Stimulated activated naive CD8-positive, alpha-beta T cell treated with anti-CD3 and anti-CD28 coated beads, Interleukin-15, Interleukin-2, amounts not matched to agents 100 U/mL and 50 U/mL, for 24 hours (primary cell): ENCODE data around the gene GAPT.

Experiments used
- ATAC-seq: fragments of 150-1000 bp; cut with Tn5 transposase; one replicate; pipeline ENCODE4 v1.10.0; 2021
- DNase-seq: peaks from one replicate; pipeline ENCODE4 v3.0.0; 2021

GAPT gene

DNA sequence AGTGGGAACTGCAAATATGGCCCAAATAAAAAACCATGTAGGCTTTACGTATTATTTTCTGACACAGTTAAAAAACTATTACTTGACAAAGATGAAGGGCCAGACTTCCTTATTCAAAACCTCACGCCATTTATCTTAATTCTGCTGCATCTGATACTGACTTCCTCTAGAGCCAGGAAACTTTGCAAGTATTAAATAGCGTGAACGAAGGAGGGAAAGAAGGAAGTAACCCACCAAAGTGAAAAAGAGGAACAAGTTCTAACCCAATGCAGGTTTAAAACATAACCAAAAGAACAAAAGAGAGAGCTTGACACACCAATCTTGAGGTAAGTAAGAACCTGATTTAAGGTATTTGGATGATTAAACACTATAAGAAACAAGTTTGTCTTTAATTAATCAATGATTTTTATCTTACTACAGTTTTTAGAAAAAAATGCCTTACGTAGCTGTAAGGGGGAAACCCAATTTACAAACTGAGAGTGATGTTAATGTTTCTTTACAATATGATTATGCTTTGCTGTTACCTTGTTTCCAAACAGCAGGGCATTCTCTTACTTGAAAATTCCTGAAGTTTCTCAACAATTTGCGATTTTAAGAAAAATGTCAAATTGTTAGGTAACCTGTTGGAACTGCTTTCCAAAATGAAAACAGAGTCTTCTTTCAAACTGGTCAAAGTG is at the start of gene GAPT:
GAPT (plus strand) TSS at position 220 of the 677 bp plus-strand sequence. CDS start 3,102 bp downstream, outside the sequence.
- ATAC-seq (no peak), DNase-seq (no peak)

DNA sequence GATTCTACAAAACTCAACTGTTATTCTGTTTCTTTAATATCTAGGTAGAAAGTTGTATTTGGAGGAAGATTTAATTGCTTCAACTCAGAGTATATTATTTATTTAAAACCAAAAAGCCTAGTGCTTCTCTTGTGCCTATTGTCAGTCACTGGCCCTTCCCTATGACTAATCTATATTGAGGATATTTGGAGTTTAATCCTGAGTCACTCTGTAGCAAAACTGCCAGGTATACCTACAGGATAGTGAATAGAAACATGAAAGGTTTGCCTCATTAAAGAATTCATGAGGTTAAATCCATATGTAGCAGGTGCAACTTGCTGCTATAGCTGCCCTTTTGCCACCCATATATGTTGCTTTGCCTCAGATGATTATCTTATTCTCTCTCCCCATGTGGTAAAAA is 46.4 kb upstream of the GAPT start:
- DNase-seq = no peak
- ATAC-seq = no peak

DNA sequence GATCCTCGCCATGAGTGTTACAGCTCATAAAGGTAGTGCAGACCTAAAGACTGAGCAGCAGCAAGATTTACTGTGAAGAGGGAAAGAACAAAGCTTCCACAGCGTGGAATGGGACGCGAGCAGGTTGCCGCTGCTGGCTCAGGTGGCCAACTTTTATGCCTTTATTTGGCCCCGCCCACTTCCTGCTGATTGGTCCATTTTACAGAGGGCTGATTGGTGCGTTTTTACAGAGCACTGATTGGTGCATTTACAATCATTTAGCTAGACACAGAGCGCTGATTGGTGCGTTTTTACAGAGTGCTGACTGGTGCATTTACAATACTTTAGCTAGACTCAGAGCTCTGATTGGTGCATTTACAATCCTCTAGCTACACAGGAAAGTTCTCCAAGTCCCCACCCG is 45.2 kb upstream of the GAPT start:
- ATAC-seq = no peak
- DNase-seq = no peak

DNA sequence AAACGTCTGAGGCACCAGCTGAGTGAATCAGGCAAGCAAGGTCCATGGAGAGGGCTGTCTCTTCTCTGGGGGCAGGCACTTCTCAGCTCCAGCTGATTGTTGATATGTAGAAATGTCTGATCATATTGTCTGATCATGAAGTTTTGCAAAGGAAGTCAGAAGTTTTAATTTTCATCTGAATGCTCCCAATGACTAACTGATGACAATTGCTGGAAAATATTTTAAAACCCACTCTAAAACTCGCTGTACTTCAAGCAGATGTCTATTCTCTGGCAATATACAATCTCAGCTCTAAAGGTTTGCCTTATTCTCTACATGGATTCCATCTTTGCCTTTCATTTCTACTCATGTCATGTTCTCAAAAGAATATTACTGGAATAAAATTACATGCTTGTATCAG is 44.0 kb upstream of the GAPT start:
- ATAC-seq (no peak), DNase-seq (no peak)

DNA sequence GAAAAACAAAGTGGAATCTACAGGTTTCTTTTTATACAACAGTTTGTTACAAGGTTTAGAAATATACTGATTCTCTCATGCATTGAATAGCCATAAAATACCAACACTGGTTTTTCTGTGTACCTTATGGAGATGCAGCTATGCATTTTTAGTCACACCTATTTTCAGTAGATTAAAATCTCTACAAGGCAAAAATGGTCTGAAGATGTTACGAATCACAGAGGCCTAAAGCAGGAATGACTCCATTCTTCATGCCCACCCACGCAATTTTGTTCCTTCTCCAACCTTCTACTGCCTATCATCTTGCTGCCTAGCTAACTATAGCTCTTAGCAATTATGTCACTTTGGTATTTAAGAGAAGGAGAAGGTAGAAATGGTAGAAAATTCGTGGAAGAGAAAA is 41.2 kb upstream of the GAPT start:
- DNase-seq = no peak

DNA sequence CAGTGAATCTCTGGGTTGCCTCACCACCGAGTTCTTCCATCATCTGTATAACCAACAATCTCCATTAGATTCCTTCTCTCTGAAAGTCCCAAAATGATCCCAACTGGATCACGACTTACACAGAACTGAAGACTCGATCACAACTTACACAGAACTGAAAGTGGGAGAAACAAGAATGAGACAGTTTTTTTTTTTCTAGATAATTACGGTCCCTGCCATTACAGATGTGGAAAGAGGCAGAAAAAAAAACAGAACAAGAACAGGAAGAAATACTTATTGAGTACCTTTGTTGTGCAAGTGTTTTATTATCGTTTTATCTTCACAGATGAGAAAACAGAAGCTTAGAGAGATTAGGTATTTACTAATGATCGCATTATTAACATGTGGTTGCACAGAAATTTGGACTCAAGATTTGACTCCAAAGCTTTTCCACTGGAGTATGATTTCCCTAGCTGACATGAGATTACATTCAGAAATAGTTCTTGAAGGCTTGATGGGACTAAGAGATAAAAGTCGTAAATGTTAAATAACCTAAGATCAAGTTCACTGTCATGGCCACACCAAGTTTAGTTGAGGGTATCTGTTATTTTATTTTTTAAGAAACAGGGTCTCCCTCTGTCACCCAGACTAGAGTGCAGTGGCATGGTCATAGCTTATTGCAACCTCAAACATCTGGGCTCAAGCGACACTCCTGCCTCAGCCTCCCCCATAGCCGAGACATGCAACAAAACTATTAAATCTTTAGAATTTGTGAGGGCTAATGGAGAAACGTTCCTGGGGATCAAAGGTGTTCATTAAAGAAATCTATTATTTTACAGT is 40.2 kb upstream of the GAPT start:
- no peak for DNase-seq
- no peak for ATAC-seq

More for the DNA sequence above, 41.2 kb upstream of the GAPT start:
- no peak for ATAC-seq

DNA sequence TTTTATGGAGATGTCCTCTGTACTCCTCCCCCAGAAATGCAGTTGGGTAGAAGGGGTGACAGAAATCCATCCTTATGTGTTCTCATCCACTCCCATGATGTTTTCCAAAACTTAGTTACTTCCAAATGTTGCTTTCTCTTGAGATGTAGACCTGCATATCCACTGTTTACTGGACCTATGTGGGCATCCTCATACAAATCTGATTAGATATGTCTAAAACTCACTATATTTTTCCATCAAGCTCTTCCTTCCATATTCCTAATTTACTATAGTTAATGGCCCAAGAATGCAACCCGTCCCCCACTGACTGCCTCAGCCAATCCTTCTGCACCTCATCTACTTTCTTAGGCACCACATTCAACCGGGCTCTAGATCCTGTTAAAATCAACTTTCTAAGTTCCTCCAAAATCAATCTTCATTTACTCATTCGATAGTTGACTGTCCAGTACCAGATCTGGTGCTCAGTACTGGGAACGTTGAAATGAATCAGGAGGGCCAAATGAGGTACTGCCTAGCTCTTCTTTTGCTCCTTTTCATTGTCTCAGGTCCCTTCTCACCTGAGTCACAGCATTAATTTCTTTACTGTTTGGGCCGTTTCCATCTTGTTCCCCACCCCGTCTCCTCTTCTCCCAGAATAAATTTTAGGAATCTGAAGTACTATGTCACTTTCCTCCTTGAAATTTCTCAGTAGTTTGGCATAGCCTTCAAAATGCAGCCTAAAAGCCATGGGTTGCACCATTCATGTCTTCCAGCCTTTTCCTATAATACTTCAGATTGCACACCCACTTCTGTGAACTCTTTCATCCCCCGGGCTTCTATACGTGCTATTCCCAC is 39.3 kb upstream of the GAPT start:
- ATAC-seq (no peak), DNase-seq (no peak)

DNA sequence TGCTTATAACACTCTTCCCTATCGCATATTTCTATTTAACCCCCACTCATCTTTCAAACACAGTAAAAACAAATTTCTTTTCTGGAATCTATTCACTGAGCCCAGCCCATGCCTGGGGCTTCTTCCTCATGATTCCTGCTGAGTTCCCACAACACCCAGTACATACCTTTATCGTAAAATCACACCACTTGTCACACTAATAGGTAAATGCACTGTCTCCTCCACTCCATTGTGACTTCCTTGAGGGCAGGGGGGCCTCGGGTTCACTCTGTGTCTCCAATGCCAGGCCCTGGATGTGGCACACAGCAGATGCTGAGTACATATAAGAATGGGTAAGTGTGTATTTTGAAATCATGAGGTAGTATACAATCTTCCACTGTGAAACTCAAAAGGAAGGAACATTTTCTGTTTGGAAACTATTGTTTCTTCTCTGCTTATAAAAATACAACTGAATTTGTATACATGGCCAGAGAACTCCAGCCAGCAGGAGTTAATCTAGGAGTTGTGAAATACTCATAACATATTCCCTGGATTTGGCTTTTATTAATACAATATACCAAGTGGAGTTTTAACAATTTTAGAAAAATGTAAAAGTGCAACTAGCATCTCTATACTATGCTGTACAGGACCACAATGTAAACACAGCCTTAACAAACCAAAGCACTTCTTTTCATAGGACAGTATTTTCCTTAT is 38.5 kb upstream of the GAPT start:
- ATAC-seq (no peak), DNase-seq (no peak)

DNA sequence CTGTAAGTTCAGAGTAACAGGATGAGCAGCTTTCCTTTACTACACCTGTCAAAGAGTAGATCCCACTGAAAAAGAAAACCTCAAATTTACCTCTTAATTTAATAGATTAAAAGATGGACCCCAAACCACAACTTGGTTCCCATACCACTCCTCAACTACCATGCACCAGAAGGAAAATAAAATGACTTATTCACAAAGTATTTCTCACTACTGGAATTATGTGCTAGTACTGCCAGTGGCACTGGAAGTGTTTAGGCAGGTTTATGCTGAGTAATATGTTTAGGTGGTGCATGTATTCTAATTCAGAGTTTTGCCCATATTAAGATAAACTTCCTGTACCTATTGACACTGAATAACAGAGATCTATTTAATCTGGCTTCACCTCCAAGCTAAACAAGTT is 37.9 kb upstream of the GAPT start:
- no peak for DNase-seq
- ATAC-seq = no peak

DNA sequence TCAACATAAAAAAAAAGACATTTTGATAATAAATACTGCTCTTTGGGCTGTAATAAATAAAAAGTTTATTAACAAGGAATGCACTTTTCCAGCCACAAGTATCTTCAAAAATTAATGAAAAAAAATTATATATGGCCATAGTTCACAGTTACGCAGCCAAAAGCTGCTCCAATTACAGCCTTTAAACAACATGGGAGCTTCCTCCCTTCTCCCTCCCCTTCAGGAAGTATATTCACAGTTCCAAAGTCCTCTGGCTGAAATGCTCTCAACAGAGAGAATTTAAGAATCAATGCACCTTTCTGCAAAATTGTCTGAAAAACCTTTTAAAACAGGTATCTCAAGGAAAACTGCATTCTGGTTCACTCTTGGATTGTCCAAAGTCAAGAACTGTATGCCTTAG is 37.2 kb upstream of the GAPT start:
- ATAC-seq = no peak
- no peak for DNase-seq

DNA sequence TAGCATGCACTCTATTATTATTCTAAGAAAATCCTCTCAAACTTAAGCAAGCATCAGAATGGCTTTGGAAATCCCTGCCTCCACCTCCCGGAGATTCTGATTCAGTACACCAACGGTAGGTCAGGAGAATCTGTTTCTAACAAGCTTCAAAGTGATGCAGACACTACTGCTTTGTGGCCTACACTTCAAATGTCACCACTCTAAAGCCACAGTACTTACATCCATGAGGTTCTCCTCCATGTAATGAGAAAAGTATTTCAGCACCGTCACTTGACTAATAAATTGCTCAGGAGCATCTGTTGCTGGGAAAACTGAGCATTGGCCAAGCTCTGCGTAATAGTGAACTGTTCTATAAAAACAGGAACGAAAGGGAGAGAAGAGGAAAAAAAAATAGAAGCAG is 36.2 kb upstream of the GAPT start:
- ATAC-seq (no peak), DNase-seq (no peak)

DNA sequence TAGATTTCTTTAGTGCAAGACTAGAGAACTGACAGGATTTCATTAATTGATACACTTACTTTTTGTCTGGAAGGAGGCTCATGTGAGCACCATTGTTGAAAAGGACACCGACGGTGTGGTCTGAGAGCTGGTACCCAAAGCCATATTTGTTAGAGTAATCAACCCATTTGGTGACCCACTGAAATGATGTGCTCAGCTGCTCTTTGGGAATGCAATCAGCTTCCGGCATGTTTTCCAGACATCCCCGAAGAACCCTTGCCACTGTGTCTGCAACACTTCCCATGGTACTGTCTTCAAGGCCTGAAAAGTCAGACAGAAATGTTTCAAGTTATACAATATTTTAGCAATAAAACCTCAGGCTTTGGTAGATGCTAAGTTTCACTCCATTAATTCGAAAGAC is 35.8 kb upstream of the GAPT start:
- no peak for DNase-seq
- ATAC-seq = no peak

DNA sequence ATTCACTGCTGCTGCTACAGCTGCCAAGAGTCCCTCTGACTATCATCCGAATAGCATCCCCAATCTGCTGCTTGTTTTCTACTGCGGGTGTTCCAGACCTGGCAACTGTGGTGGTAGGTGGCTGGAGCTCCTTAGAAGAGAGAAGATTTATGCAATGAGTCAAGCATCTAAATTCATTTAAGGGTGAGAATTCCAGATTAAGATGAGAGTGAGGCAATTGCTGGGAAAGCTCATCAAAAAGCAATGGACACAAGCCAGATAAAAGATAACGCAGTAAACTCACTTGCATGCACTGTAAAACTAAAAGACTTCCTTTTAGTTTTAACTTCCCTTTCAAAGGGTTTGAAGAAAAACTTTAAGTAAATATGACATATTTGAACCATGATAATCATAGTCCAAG is 35.2 kb upstream of the GAPT start:
- DNase-seq (no peak), ATAC-seq (no peak)

DNA sequence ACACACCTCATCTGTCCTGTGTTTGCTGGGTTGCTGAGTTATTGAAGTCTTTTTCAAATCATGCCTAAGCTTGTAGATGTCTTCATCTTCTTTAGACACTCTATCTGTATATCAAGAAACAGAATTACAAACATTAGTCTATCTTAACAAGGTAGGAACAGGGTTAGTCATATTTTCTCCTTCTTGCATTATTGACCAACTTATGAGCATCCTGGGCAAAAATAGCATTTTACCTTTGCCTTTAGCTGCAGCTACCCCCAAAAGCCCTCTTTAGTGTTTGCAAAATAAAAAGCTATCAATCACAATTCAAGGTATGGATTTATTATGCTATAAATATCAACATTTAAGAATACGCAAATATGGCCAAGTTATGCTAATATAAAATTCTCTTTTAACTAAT is 34.7 kb upstream of the GAPT start:
- ATAC-seq = no peak

DNA sequence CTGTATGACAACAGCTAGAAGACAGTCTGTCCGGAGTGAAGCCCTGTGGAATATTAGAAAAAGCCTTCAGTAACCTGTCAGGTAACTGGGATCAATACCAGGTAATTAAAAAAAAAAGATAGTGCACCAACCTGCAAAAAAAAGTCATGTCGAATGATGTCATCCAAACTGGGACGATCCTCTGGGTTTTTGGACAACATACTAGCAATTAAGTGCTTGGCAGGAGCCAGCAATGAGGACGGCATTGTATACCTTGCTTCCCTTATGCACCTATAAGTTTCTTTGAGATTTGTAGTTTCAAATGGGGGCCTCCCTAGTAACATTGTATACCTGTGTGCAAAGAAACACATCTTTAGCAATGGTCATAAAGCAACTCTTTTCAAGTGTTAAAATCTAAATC is 34.2 kb upstream of the GAPT start:
- ATAC-seq (no peak), DNase-seq (no peak)

More for the DNA sequence above, 34.7 kb upstream of the GAPT start:
- DNase-seq = no peak

DNA sequence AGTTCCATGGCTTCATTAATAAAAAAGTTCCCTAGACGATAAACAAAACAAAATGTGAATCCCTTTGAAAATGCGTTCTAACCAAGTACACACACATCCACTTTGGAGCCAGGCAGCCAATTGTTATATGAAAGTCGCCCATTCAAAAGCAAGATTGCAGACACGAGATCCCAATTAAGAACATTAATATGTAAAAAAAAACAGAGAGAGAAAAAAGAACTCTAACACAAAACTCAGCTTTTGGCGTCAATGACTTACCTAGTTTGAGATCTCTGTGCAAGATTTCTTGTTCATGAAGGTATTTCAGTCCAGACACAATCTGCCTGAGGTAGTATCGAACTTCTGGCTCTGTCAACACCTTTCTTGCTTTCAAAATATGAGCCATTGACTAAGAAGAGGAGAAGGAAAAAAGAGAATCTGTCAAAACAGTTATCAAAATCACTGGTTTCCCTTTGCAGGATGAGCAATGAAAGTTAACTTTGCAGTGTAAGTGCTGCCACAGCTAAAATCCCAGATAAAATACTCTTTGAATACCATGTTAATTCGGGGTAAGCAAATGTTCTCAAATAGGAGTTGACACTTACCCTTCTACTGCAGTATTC is 33.0 kb upstream of the GAPT start:
- DNase-seq (no peak), ATAC-seq (no peak)

DNA sequence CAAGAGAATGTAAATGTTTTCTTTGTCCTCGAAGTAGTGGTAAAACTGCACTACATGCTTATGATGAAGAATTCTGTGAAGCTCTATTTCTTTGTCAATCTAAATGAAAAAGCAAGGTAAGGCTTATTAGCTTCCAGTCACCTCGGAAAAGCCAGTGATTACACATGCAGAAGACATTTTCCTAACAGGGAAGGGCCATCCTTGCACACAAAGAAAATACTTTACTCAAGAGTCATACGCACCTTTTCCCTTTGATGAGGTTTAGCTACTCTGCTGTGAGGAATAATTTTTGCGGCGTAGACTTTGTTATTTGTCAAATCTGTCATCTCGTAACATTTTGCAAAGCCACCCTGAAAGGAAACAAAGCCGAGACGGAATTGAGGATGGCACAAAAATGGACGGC is 32.5 kb upstream of the GAPT start:
- no peak for DNase-seq

DNA sequence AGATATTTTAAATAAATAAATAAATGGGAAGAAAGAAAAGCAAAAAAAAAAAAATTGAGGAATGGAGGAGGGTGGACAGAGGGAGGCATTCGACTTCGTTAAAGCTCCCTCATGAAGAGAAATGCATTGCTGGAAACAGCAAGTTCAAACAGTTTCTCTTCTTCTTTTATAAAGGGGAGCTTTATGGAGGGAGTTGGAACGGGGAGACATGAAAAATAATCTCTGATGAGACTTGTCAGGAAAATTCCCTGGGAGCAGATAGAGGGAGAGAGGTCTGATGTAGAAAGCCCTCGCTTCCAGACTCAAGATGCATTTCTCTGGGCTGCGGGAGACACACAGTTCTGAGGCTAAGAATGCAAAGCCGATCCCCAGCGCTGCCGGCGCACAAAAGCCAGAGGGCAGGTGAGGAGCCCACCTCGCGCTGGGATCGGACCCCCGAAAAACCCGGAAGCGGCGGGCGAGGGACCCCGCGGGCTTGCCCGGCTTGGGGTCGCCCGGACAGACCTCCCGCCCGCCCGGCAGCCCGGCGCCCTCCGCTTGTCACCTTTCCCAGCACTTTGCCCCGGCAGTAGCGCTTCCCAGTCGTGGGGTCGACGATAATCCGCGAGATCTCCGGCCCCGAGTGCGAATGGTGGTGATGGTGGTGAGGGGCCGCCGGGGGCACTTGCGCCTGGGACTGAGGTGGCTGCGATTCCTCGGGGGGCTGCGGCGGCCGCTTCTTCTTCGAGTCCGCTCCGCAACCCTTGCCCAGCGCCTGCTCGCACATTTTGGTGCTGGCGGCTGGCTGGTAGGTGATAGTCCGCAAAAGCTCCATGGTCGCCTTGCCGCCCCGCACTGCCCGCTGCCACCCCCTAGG is 31.9 kb upstream of the GAPT start:
- DNase-seq = peak; percentile 21
- ATAC-seq = no peak

More for the DNA sequence above, 32.5 kb upstream of the GAPT start:
- no peak for ATAC-seq

DNA sequence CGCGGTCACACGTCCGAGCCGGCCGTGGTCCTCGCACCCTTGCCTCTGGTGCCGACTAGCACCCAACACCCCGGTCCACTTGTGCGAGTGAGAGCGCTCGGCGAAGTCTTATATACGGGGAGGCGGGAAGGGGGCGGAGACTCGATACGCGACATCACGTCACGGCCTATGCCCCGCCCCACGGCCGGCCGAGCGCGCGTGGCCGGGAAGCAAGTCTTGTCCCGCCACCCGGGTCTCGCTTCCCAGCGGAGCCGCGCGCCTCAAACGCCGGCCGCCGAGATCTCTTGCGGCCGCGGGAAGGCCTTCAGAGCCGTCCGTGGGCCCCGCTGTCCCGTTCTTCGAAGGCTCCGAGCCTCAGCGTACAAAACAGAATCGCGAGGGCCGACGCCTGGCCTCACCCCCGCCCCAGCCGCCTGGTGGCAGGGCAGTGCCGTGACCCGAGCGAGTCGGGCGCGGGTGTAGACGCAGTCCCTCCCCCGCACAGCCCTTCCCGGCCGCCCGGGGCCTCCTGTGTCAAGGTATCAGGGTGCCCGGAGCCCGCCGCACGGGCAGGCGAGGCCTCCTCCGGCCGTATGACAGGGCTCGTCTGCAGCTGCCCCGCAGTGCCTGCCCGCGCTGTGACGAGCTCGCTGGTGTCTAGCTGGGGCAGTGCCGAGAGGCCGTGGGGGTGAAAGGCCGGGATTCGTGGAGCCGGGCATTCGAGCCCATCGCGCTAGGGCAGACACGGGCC is 31.1 kb upstream of the GAPT start, which contains the start of gene PLK2:
PLK2 (minus strand) TSS at position 85 of the 730 bp plus-strand sequence. CDS start 127 bp downstream, outside the sequence.
- peak; percentile 84 for DNase-seq
- ATAC-seq = peak; percentile 78

DNA sequence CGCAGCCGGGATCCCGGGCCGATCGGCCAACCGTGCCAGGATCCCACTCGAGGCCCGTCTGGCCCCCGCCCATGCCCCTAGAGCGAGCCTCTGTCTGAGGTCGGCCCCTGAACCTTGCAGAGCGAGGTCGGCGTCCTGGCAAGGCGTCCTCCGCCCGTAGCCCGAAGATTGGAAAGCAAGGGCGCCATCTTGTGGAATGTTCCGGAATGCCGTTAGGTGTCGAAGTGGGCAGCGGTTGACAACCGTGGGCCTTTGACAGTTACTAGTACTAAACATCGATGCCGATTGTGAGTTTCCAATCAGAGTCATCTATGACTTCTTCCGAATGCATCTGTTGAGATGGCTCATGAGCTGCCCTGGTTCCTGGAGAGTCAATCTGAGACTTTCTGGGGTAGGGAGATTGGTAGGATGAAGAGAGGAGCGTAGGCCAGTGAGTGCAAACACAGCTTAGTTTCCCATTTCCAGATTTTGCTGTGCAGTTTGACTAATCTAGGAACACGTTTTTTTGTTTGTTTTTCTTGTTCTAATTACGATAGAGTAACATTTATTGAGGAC is 30.4 kb upstream of the GAPT start:
- DNase-seq (peak; percentile 91), ATAC-seq (peak; percentile 78)
